T1000 (cell line): Measurements from ENCODE around the gene FGF5.
"Not testable (repeated sequence)": the region's sequence is repeated elsewhere in the genome, so short reads cannot be mapped to it uniquely, and the experiment has no call there.

Experiments used
- DNase-seq: peaks from one replicate; lab custom pipeline; 2025; ENCODE audit warnings: mixed read lengths; lab: John Stamatoyannopoulos, UW

Gene FGF5, protein sequence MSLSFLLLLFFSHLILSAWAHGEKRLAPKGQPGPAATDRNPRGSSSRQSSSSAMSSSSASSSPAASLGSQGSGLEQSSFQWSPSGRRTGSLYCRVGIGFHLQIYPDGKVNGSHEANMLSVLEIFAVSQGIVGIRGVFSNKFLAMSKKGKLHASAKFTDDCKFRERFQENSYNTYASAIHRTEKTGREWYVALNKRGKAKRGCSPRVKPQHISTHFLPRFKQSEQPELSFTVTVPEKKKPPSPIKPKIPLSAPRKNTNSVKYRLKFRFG

DNA sequence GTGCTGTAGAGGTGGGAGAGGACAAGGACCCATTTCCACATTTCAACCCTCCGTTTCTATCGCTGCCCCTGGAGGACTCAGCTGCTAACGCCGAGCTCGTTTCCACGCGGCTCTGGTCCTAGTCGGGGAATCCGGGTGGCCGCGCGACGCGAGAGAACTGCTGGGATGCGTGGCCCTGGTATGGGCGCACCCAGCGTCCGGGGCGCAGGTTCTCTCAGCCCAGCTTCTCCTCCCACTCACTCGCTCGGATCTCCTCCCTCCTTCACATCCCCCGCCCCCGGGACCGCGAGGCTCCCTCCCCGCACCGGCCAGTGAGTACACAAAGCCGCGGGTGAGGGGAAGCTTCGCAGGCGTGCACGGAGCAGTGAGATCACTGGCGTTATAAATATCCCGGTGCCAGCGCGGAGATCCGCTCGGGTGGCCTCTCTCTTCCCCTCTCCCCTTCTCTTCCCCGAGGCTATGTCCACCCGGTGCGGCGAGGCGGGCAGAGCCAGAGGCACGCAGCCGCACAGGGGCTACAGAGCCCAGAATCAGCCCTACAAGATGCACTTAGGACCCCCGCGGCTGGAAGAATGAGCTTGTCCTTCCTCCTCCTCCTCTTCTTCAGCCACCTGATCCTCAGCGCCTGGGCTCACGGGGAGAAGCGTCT lies at the start of gene FGF5:
TSS of gene FGF5 (plus strand) at position 412 of the 649 bp plus-strand sequence. CDS start at position 573, 161 bp downstream.
- DNase-seq, result peak; percentile 73

DNA sequence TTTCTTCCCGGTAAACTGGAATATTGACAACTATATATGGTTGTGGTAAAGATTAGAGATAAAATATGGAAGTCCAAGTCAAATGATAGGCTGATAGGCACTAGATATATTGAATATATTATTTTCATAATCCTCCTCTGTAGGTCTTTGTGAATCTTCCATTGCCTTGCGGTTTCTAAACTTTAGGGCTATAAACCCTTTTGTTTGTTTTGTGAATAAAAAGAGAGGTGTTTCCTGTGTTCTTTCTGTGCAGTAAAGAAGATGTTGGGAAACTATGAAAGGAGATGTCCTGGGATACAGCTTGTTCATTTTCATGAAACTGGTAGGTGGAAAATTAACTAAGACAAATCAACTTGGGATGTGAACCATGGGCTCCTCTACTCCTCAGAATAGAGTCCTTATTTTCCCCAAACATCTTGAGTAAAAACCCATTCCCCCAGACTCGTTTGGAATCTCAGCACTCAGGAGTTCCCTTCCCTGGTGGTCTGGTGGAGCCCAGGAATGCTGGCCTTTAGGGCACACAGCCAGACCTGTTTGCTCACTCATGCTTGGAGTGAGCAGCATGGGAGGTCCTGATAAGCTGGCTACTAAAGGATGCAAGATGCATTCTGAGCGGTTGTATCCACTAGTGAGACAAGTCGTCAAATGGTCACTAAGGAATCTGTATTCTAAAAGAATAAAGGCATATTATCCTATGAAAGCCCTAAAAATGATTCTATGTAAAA lies 47.0 kb upstream of the FGF5 start:
- no peak for DNase-seq

DNA sequence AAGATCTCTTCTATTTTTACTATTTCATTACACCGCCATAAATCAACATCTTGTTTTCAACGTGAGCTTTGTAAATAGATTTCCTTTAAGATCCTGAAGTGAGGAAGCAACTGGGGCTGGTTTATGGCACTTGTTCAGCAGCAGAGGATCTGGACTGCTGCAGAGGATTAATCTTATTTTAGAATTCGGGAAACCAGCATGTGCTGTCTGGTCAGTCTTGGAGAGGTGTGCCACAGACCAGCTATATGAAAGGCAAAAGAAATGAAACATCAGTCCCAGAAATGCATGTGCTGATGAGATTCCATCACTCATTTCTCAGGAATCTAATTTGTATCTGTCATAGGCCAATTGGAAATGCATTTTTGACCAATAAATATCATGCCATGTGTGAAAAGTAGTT lies 45.8 kb upstream of the FGF5 start:
- no peak for DNase-seq

DNA sequence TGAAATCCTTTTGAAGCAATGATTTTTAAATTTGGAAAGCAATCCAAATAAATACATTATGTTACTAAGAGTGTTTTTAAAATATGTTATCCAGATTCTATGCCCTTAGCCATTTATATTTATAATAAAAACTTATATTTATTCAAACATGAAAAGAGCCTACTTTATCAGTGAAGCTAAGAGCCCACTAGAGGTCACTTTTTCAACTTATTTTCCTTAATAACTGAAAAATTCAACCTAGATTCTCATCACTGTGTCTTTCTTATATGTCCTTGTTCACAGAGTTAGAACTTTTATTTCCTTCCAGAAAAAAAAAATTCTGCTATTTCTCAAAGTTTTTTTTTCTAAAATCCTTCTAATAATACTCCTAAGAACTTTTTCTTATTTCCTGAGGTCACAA lies 45.3 kb upstream of the FGF5 start:
- no peak for DNase-seq

DNA sequence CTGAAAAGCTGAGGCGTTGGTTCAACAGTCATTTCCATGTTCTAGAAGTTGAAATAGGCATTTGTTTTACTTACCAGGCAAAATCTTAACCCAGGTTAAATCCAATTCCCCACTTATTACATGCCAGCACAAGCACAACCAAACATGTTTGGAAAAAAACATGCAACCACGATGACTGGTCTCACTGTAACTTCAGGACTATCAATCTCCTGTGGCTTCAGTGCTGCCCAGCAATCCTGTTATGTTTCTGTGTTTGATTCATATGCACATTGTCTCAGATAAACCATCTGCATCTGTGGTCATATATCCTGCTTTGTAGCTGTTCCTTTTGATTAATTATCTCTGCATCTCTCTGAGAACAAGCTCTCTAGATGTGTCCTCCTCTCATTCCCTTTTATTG lies 40.9 kb upstream of the FGF5 start:
- DNase-seq, result no peak

DNA sequence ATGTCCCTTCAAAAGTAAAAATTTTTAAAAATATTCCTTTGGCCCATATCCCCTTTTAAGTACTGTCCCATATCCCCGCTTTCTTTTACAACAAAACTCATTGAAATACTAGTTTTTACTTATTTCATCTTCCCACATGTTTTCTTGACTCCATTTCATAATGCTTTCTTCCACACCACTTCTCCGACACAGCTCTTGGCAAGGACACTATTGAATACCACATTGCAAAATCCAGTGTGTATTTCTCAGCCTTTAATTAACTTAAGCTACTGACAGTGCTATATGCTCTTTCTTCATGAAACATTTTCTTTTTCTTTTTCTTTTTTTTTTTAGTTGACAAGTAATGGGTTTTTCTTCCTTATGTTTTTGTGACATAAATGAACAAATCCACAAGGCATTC lies 40.4 kb upstream of the FGF5 start:
- no peak for DNase-seq

DNA sequence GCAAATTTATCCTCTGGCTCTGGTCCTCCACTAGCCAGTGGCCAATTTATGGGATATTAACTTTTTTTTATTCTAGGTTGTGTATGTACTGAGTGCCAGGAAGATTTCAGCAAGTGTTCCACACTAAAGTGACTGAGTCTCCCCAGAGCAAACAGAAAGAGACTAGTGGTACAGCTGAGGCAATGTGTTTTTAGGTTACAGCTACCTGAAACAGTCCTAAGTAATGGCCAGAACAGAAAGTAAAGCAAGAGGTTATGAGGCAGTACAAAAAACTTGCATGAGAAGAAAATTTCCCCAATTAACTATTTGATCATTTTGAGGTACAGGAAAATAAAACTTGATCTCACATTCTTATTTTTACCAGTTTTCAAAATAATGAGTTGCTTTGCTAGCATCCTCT lies 38.0 kb upstream of the FGF5 start:
- no peak for DNase-seq

DNA sequence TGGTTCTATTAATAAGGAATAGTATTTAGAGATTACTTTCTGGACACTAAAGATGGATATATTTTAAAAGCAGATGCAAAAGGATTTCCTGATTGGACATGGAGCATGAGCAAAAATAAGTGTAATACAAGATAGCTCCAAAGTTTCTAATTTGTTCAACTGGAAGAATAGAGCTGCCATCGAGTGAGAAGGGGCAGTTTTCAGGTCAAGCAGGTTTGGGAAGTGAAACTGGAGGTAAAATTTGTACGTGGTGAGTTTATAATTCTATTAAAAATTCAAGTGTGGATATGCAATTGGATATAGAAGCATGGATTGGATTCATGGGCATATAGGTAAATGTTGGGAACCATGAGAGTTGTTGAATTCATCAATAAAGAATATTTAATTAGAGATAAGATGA lies 37.3 kb upstream of the FGF5 start:
- DNase-seq, result no peak

DNA sequence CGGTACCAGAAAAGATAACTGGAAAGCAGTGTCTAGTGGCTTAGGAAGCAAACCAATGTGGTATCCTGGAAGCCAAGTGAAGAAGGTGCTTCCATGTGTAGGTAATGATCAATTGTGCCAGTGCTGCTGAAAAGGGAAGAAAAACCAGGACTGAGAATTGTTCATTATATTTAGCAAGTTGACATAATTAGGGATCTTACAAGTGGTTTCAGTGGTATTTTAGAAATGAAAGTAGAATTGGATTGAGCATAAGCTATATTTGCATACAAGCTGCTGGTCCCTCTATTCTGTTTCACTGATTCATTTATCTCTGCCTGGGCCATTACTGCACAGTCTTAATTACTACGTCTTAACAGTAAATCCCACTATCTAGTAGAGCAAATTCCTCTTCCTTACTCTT lies 36.9 kb upstream of the FGF5 start:
- DNase-seq, result no peak

DNA sequence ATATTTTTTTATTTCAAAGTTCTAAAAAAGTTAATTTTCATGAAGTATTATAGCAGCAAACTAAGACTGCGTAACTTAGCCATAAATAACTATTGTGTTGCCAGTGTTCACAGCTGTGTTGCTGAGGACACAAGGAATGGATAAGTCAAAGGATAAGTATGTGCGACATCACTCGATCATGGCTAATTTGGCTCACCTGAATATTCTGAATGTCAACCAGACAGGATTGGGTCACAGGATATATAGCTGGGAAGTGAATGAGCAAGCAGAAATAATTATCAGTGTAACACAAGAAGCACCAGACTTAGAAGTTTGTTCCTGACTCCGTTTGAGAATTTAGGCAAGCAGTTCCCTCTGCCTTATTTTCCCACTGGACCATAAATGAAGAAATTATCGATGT lies 35.3 kb upstream of the FGF5 start:
- DNase-seq, result no peak

DNA sequence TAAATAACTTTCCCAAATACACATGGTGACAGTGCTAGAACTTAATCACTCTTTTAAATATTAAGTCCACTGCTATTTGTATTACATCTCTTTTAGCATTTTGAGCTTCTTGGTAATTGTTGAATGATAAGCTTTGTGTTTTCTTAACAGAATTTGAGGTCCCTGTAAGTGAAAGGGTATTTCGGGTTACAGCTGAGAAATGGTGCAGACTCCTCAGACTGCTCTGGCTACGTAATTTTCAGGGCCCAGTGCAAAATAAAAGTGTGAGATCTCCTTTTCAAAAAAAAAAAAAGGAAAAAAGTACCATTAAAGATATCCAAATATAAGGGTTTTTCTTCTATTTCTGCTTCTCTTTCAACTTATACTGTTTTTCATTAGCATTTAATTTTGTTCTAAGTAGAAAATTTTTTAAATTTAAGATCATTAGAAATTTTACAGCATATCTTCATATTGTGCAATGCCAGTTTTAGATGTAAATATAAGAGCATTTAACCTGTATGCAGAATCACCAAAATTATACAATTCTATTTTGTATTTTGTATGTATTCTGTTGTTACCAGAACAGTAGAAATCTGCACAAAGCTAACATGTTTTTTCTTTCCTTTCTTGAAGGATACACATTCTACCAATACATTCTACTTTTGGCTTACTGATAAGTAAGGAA lies 33.6 kb upstream of the FGF5 start:
- DNase-seq, result no peak

DNA sequence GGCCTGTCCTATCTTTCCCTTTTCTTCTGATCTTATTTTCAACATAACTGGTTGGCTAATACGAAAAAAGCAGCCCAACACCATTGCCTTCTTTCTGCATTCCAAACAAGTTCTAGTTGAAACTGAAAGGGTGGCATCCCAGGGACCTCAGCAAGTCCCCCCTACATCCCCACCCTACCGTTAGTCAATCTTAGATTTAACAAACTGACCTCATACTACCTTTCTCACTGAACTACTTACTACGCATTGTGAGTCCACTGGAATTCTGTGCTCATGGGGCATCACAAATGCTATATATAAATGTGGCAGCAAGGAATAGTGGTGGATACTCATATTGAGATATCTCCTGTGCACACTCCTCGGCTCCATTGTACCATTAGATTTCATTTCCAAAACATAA lies 33.1 kb upstream of the FGF5 start:
- DNase-seq, result no peak

DNA sequence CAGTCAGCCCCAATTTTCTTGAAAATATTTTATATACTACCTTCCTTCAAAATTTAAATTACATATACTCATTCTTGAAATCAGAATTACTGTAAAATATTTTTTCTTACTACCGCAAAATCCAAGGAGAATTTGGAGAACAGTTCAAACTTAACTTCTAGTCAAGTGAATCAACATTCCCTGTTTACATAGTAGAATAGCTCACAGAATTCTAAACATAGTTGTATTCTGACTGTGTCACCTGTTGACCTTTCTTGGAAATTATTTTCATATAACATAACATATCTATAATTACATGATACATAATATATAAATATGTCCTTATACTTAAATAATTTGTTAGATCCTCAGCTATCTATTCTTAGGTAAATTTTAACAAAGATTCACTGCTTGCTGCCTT lies 31.0 kb upstream of the FGF5 start:
- no peak for DNase-seq

DNA sequence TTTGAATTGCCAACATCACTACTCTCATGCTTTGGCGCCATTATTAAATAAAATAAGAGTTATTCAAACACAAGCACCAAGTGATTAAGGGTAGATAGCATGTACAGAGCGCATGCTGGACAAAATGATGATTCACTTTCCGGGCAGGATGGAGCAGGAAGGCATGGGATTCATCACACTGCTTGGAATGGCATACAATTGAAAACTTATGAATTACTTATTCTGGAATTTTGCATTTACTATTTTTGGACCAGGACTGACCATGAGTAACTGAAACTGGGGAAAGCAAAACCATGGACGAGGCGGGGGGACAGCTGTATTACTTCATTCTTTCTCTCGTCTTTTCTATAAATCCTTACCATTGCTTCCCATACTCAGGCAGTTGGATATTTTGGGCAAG lies 28.5 kb upstream of the FGF5 start:
- peak; percentile 19 for DNase-seq

DNA sequence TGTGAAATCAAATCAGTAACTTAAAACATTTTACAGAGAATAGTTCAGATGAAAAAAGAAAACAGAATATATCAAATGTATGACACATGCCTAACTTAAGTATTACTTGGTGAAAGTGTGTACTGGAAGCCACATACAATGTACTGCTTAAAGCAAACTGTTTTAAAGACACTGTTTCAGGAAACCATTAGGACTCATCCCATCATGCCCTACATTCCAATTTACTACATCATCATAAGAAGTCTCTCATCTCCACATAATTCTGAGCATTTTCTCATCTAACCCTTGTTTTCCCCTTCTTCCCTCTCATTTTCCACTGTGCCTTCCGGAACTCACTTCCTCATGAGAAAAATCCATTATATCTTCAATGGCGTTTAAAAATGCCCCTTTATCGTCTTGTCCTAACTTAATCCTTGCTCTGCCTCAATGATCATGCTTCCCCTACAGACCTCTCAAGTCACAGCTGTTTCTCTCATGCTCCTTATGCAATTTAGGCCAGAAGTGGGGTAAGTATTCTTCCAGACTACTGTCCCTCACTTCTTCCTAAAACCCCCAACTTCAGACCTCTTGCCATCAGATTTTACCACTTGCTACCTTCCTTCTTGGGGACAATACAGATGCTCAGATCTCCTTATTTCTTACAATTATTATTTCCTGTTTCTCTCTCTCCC lies 26.8 kb upstream of the FGF5 start:
- no peak for DNase-seq

DNA sequence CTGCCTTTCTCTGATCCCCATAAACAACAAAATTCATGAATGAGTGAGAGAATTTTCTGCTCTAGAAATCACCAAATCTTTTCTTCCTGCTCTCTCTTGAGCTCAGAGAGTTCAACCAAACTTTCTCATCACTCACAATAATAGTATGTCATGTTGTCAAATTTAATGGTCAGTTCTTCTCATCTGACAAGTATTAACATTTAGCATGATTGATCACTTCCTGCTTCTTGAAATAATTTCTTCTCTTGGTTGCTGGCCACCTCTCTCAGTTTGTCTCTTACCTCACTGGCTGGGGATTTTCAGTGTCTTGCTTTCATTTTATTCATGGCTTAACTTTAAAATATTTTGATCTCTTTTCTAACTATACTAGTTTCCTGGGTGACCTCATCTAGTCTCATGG lies 25.5 kb upstream of the FGF5 start:
- DNase-seq, result no peak

DNA sequence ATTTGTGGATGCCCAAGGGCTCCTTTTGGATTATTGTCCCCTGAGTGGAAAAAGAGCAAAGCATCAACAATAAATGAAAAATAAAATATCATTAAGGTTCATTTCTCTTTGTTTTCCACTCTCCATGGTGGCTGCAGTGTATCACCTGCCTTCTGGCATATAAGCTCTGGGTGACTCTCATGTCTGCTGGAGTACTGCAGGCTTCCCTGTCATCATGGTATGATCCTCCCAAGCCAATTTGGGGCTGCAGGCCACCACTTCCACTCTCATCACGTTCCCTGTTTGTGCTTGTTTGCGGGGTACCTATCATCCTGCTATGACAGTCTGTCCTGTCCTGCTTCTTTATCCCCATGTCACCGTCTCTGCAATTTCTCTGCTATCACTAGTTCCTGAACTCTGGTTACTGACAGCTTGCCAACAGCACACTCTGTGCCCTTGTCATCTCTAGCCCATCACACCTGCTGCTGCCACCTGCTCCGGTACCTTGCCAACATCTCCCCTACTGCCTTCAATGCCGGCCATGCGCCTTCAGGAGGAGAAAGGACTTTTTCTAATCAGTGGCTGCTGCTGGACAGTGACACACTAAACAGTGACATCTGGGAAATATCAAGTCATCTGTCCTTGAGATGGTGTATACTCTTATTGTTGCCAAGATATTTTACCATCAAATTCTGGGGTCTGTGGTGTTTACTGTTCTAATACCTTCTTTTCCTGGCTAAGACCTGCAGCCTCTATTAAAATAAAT lies 23.0 kb upstream of the FGF5 start:
- DNase-seq, result no peak

DNA sequence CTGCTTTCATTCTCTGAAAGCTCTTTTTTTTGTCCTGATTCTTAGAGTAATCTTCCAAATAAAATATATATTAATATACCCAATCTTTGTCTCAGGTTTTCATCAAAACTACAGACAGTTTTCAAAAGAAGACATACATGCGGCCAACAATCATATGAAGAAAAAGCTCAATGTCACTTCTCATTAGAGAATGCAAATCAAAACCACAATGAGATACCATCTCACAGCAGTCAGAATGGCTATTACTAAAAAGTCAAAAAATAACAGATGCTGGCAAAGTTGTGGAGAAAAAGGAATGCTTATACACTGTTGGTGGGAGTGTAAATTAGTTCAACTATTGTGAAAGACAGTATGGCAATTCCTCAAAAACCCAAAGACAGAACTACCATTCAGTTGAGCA lies 19.0 kb upstream of the FGF5 start:
- DNase-seq, result not testable (repeated sequence)

DNA sequence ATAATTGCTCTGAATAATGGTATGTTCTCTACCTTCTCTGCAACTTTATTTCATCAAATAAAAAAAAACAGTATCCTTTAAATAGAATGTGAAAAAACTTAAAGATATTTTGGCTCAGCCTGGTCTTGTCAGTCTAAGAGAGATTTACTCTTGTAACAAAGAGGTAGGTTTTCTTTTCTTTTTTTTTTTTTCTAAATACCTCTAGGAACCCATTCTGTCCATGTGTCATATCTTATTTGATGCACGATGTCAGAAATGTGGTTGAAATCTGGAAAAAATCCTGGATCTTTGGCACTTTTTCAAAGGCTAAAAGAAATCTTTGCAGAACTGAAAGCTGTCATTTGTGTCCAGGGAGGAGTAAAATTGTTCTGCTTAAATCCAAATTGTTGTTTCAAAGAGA lies 17.3 kb upstream of the FGF5 start:
- DNase-seq, result no peak

DNA sequence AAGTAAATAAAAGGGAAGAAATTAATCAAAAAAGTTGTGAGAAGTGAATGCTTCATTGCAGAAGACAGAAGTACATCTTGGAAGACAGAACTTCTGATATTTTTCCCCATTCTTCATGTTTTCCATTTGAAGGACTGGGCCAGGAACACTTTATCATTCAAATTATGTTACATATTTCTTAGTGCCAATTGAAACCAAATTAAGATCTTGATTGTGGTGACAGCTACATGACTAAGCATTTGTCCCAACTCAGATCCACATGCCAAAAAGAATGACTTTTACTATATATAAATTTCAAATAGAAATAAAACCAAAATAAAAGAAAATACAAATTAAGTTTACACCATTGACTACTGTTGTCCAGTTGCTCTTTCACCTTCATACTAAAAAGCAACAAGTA lies 14.0 kb upstream of the FGF5 start:
- no peak for DNase-seq

DNA sequence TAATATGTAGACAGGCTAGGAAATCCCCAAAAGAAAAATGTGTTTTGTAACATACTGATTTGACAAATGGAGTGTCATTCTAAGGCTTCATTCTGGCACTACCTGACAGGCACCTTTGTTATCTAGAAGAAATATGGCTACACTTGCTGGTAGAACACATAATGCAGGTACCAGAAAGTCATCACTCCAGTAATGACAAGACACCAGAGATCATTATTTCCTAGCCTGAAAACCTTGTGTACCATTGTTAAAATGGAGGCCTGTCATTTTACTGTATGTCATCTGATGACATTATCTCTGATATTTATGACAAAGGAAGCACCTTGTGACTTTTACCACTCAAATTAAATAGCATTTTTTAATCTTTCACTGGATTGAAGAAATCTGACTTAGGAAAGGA lies 13.5 kb upstream of the FGF5 start:
- DNase-seq, result no peak

DNA sequence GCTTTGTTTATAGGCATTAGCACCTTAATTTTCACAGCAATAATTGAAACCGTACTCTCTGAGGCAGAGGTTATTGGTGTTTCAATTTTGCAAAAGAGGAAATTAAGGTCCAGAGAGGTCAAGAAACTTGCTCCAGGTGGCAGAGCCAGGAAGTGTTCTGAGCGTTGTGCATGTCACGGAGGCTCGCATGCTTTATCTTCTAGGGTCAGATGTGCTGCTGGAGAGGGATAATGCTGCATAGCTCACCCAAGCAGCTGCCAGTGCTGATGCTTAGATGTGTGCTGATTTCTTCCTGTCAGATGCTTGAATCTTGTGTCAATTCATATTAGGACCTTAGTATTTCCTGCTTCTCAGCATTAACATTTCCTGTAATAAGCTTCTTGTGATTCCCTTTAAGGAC lies 13.0 kb upstream of the FGF5 start:
- no peak for DNase-seq
